Measurements from ENCODE around the gene ADAM23. TPM values are rescaled to one million over a fixed set of nuclear protein-coding genes. Genes with fewer than 3 reads are reported as not detected.

Gene ADAM23
- total RNA-seq, 2 donors from 2014 or later, result 2.2 to 3.3 TPM

DNA sequence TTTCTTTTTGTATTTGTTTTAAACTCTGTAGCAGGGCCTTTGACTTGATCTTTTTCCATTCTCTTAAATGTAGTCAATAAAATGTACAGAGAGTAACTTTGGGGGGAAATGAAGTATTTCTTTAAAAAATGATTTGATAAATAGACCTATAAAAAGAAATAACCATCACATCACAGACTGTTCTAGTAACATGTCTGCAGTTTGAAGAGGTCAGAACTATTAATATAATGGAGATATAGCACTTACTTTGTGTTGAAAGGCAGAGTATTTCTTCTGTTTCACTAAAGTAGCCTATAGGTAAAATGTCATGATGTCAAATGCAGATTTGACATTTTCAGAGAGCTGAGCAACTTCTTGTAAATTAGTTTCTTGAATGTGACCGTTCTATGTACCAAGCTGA lies 143.3 kb downstream of the ADAM23 start:
- Mint-ChIP-seq H3K36me3 (ENCODE audit: low read depth) (peaks cover 15% of the 10 kb centered on the region), H3K27ac (peak overlapping the region; percentile 6), H3K4me3 (no peak overlapping the region), H3K4me1 (peaks cover 4% of the 10 kb centered on the region), H3K9me3 (no peaks in the 10 kb centered on the region), H3K27me3 (peaks cover 8% of the 10 kb centered on the region)
- no peak for ATAC-seq (replicated peaks)

DNA sequence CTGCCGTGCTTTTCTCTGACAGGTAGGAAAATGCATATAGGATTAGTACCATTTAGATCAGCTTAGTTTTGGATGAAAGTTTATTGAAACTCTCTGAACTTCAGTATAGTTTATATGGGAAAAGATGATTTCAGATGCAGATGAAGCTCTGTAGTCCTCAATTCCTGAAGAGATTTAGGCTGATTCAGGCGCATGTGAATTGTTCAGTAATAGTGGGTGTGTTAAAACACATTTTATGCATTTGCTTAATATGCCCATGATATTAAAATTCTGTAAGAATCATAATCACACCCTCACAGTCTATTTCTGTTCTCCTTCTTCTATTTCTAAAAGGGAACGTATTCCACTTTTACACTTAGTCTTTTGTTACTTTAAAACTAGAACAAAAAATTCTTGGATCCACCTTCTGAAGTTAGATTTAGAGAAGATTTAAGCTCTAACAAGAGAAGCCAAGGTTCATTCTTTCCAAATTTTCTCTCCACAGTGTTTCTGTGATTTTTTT lies 154.4 kb downstream of the ADAM23 start:
- no peaks in the 10 kb centered on the region for H3K27me3 Mint-ChIP-seq
- H3K9me3 Mint-ChIP-seq, result no peaks in the 10 kb centered on the region
- H3K27ac Mint-ChIP-seq, result no peak overlapping the region
- peaks cover 12% of the 10 kb centered on the region for H3K36me3 Mint-ChIP-seq (ENCODE audit: low read depth)
- no peak for ATAC-seq (replicated peaks)
- H3K4me1 Mint-ChIP-seq, result no peaks in the 10 kb centered on the region
- H3K4me3 Mint-ChIP-seq, result no peak overlapping the region

DNA sequence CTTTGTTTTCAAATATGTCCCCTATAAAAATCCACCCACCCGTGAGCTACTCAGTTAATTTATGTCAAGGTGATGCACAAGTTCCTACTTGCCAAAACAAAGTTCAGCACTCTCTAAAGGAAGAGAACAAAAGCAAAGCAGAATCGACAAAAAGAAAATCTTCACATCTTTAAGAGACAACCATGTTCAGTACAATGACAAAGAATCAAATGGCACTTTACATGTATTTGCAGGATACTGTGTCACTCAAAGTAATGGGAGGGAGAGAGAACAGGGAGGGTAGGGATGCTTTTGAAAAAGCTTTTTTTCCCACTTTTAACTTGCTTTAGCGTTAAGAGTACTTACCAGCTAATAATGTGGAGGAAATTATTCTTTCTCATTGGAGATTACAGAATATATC lies 159.9 kb downstream of the ADAM23 start:
- no peaks in the 10 kb centered on the region for H3K36me3 Mint-ChIP-seq (ENCODE audit: low read depth)
- no peak overlapping the region for H3K27ac Mint-ChIP-seq
- ATAC-seq (replicated peaks), result no peak
- no peaks in the 10 kb centered on the region for H3K27me3 Mint-ChIP-seq
- no peak overlapping the region for H3K4me3 Mint-ChIP-seq
- H3K9me3 Mint-ChIP-seq, result no peaks in the 10 kb centered on the region
- no peaks in the 10 kb centered on the region for H3K4me1 Mint-ChIP-seq

DNA sequence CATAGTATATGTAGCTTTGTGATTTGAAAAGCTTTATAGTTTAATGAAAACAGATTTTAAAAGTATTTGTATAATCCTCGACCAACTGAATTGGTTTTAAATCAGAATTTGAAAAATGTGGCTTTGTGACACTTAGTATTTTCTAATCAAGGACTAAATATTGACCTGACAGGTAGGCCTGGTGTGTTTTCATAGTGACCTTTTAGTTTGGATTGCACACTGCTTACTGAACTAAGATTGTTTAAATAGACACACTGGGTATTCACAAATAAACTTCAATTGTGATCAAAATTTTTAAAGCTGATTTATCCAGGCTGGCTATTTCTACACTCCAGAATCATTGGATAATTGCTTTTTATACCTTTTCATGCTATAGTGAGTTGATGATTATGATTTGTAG lies 167.1 kb downstream of the ADAM23 start:
- H3K4me3 Mint-ChIP-seq, result no peak overlapping the region
- no peaks in the 10 kb centered on the region for H3K4me1 Mint-ChIP-seq
- no peak for ATAC-seq (replicated peaks)
- no peaks in the 10 kb centered on the region for H3K36me3 Mint-ChIP-seq (ENCODE audit: low read depth)
- H3K27me3 Mint-ChIP-seq, result no peaks in the 10 kb centered on the region
- no peak overlapping the region for H3K27ac Mint-ChIP-seq
- no peaks in the 10 kb centered on the region for H3K9me3 Mint-ChIP-seq

DNA sequence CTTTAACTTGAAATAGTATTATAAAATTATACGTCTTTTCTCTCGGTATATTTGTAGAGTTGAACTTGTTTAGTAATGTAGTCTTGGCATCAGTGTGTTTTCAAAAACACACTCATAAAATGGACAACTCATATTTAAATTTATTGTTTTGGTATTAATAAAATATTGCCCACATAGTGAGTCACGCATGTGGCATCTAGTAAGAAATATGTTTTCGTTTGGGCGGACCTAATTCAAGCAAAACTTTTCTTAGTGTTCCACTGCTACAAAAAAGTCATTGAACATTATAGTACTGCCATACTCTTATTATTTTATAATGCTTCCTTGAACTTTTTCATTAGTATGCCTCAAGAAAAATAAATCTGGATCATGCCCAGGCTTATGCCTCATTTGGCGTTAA lies 167.9 kb downstream of the ADAM23 start:
- Mint-ChIP-seq H3K27me3 (no peaks in the 10 kb centered on the region), H3K27ac (no peak overlapping the region)

DNA sequence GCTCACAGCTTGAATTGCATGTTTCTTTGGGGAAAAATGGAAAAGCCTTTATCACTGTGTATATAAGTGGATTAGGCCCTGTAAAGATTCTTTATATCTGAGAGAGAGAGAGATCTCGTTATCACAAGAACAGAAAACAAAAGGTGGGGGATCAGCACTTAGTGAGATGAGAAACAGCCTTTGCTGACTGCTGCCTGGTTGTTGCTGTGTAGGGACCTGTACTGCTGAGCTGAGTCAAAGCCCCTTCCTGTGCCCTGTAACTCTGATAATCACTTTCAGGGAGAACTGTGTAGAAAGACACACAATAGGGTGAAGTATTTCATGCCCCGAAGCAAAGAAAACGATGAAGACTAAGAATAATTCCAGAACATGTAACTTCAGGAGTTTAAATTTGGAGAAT lies 168.4 kb downstream of the ADAM23 start:
- H3K36me3 Mint-ChIP-seq (ENCODE audit: low read depth), result no peaks in the 10 kb centered on the region
- H3K4me1 Mint-ChIP-seq, result no peaks in the 10 kb centered on the region
- no peak overlapping the region for H3K27ac Mint-ChIP-seq
- H3K27me3 Mint-ChIP-seq, result no peaks in the 10 kb centered on the region
- no peaks in the 10 kb centered on the region for H3K9me3 Mint-ChIP-seq
- no peak for ATAC-seq (replicated peaks)
- H3K4me3 Mint-ChIP-seq, result no peak overlapping the region

More for the DNA sequence above, 167.9 kb downstream of the ADAM23 start:
- Mint-ChIP-seq H3K36me3 (ENCODE audit: low read depth) (no peaks in the 10 kb centered on the region), H3K9me3 (no peaks in the 10 kb centered on the region), H3K4me1 (no peaks in the 10 kb centered on the region), H3K4me3 (no peak overlapping the region)
- ATAC-seq (replicated peaks), result no peak

DNA sequence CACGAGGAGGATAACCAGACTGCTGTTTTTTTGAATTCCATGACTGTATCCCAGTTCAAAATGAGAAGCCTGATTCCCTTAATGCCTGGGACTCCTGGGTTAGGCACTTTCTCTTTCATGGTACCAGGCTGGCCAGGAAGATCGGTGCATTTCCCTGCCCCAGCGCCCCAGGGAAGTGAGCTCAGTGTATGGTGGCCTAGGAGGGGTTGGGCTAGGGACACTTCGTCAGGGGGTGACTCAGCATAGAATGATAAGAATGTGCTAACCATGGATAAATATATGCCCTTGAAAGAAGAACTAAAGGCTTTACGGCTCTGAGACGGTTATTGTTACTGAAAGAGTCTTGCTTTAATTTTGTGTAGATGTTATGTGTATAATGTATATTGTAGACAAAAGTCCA lies 171.5 kb downstream of the ADAM23 start:
- Mint-ChIP-seq H3K9me3 (no peaks in the 10 kb centered on the region), H3K27ac (no peak overlapping the region), H3K36me3 (ENCODE audit: low read depth) (no peaks in the 10 kb centered on the region), H3K4me1 (no peaks in the 10 kb centered on the region), H3K4me3 (no peak overlapping the region), H3K27me3 (peaks cover 4% of the 10 kb centered on the region)
- ATAC-seq (replicated peaks), result no peak

DNA sequence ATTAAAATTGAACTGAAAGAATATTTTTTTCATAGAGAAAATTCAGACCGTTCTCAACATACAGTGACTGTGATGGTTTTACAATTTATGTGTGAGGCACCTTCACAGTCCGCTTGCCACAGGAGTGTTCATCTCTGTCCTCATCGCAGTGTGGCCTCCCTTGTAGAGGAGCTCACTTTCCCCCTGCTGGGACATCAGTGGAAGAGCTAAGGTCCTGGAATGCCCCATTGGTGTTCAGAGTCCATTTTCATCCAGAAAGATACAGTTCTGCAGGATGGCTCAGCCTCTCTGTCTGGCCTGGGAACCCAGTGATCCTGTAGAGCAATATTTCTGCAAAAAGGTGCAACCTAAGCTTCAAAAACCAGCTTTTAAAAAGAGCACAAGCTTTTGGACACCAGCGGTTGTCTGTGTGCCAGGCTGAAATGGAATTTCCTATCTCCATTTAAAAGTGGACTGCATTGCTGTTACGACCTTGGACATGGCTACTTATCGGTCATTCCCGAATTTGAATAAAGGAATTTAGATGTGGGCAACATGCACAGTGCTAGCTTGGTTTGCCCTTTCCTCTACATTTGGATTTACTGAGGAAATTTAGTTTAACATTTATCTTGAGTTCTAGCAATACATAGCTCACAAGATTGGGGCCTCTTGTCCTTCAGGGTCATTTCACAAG lies 172.2 kb downstream of the ADAM23 start:
- H3K36me3 Mint-ChIP-seq (ENCODE audit: low read depth), result no peaks in the 10 kb centered on the region
- H3K27ac Mint-ChIP-seq, result no peak overlapping the region
- no peaks in the 10 kb centered on the region for H3K9me3 Mint-ChIP-seq
- no peaks in the 10 kb centered on the region for H3K4me1 Mint-ChIP-seq
- H3K27me3 Mint-ChIP-seq, result peaks cover 4% of the 10 kb centered on the region
- no peak for ATAC-seq (replicated peaks)
- H3K4me3 Mint-ChIP-seq, result no peak overlapping the region

DNA sequence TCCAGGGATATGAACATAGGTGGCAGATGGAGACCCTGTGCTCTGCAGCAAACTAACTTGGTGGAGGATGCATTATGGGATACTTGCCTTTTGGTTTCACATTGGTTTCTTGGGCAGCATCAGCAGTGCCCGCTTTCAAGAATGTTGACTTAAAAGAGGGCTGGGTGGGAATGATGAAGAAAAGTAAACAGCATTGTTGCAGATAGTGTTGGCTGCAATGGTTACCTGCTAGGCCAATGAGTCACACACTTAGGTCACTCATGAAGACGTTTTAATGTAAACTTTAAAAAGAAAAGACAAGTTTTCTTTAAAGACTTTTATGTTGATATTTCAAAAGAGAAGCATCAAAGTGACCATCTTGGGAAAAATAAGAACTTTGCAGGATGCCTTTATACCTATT lies 172.8 kb downstream of the ADAM23 start:
- no peaks in the 10 kb centered on the region for H3K4me1 Mint-ChIP-seq
- peaks cover 4% of the 10 kb centered on the region for H3K27me3 Mint-ChIP-seq
- no peak overlapping the region for H3K4me3 Mint-ChIP-seq
- H3K36me3 Mint-ChIP-seq (ENCODE audit: low read depth), result no peaks in the 10 kb centered on the region
- no peak overlapping the region for H3K27ac Mint-ChIP-seq
- H3K9me3 Mint-ChIP-seq, result no peaks in the 10 kb centered on the region
- ATAC-seq (replicated peaks), result no peak

DNA sequence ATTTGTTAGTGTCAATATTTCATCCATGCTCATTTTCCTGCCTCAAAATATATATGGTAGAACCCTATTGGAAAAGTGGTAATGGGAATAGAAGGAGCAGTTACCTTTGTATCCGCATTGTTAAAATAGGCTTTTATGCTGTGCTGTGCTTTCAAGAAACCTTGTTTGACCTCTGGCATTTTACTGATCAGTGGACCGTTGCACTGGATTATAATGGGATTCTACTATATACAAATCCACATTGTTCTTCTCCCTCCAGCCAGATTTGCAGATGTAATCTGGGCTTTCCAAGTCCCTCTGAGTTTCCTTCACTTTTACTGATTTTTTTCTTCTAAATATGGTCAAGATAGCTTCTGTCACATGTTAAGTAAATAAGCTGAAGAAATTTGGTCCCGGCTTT lies 175.7 kb downstream of the ADAM23 start:
- no peaks in the 10 kb centered on the region for H3K36me3 Mint-ChIP-seq (ENCODE audit: low read depth)
- H3K27me3 Mint-ChIP-seq, result peaks cover 4% of the 10 kb centered on the region
- ATAC-seq (replicated peaks), result no peak
- H3K27ac Mint-ChIP-seq, result no peak overlapping the region
- H3K9me3 Mint-ChIP-seq, result no peaks in the 10 kb centered on the region
- no peaks in the 10 kb centered on the region for H3K4me1 Mint-ChIP-seq
- no peak overlapping the region for H3K4me3 Mint-ChIP-seq

DNA sequence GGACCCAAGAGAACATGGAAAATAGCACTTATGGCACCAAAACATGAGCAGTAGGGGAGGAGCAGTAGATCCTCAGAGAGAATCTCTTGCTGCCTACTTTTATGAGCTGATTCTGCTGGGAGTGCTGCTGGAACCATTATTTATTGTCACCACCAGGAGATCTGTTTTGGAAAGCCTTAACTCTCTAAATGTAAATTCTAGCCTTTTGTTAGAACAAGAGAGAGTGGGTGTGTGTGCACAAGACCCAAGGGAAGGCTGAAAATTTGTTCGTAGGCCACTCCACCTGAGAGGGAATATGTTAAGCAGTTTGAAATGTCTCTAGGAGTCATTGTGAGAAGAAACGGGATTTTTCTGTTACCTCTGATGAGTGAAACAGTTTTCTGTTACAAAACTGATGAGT lies 182.8 kb downstream of the ADAM23 start:
- Mint-ChIP-seq H3K9me3 (no peaks in the 10 kb centered on the region), H3K27me3 (peaks cover 21% of the 10 kb centered on the region), H3K27ac (no peak overlapping the region), H3K4me3 (no peak overlapping the region), H3K4me1 (no peaks in the 10 kb centered on the region), H3K36me3 (ENCODE audit: low read depth) (no peaks in the 10 kb centered on the region)
- ATAC-seq (replicated peaks), result no peak

DNA sequence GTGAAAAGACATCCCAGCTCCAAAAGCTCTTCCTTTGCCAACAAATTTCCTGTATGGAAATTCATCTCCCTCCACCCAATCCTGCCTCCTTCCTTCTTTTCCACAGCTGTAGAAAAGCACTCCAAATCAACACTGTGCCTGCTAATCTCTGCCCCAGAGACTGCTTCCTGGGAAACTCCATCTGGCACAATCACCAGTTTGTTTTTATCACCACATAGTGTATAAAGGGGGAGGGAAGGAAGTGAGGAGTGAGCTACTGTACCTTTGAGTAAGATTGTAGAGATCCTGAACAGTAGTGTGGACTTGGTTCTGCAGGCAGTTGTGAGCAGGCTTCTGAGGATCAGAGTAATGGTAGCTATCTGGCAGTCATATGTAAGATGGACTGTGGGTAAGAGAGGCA lies 184.3 kb downstream of the ADAM23 start:
- H3K9me3 Mint-ChIP-seq, result no peaks in the 10 kb centered on the region
- no peak for ATAC-seq (replicated peaks)
- H3K27me3 Mint-ChIP-seq, result peaks cover 21% of the 10 kb centered on the region
- no peak overlapping the region for H3K27ac Mint-ChIP-seq
- no peak overlapping the region for H3K4me3 Mint-ChIP-seq
- H3K4me1 Mint-ChIP-seq, result no peaks in the 10 kb centered on the region
- no peaks in the 10 kb centered on the region for H3K36me3 Mint-ChIP-seq (ENCODE audit: low read depth)

DNA sequence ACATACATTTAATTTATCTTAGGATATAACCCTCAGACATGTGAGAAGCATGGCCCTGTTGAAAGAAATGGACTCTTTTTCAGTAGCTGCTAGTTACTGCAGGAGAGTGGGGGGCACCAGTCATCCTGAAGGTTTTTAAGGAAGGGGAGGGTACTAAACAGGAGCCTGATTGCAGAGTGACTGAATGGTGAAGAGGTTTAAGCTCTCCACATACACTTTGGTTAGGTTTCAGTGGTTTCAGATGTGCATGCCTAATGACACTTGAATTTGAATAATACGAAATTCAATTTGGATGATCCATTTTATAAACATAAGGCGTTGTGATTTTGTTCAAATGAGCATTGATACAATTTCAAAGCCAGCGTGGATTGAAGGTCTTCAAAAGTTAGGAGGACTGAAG lies 188.0 kb downstream of the ADAM23 start:
- no peaks in the 10 kb centered on the region for H3K4me1 Mint-ChIP-seq
- H3K27me3 Mint-ChIP-seq, result peaks cover 27% of the 10 kb centered on the region
- no peak overlapping the region for H3K27ac Mint-ChIP-seq
- H3K36me3 Mint-ChIP-seq (ENCODE audit: low read depth), result no peaks in the 10 kb centered on the region
- no peaks in the 10 kb centered on the region for H3K9me3 Mint-ChIP-seq
- no peak overlapping the region for H3K4me3 Mint-ChIP-seq
- no peak for ATAC-seq (replicated peaks)

DNA sequence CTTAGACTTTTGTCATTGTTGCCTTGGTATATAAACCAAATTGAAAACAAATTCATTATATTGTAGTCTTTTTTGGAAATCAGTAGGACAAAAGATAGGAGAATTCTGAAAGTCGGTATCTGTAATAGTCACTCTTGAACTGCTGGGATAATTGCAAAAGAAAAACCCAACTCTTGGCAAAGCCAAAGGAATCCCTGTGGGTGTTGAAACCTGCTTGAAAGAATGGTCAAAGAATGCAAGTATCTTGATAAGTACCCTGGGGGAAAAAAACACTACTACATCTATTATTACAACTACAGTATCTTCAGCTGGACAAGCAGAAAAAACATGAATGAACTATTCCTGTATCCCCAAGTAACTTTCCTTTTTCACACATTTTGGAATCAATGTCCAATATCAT lies 191.7 kb downstream of the ADAM23 start:
- H3K4me3 Mint-ChIP-seq, result no peak overlapping the region
- H3K36me3 Mint-ChIP-seq (ENCODE audit: low read depth), result no peaks in the 10 kb centered on the region
- H3K27me3 Mint-ChIP-seq, result peaks cover 6% of the 10 kb centered on the region
- no peak overlapping the region for H3K27ac Mint-ChIP-seq
- H3K4me1 Mint-ChIP-seq, result no peaks in the 10 kb centered on the region
- H3K9me3 Mint-ChIP-seq, result no peaks in the 10 kb centered on the region
- no peak for ATAC-seq (replicated peaks)

DNA sequence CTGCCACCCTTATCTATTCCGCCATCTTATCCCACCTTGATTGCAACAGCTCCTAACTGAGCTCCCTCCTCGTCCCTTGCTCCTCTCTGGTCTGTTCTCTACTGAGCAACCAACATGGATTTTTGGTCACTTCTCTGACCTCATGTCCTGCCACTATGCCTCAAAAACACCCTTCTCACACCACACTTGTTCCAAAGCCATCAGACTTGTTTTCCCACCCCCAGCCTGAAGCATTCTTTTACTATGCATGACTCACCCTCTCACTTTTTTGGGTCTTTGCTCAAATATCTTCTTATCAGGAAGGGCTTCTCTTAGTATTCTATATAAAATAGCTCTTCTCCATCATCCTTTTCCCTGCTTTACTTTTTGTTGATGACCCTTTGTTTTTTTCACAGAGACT lies 196.3 kb downstream of the ADAM23 start:
- Mint-ChIP-seq H3K4me1 (no peaks in the 10 kb centered on the region), H3K9me3 (no peaks in the 10 kb centered on the region)

DNA sequence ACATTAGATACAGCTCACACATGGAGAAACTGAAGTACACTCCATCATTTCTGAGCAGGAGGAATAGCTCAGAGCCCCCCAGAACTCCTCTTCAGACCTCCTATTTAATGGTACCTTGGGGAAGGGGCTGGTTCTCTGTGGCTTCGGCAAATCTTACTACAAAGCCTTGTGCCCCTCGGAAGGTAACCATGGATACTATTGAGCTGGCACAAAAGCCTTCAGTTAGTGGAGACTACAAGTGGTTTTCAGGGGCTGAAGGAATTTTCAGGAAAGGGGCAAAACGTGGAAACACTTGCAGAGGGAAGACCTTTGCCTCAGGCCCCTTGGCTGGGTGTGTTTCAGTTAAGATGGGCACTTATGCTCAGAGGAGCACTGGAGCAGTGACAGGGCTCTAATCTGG lies 197.9 kb downstream of the ADAM23 start:
- H3K27ac Mint-ChIP-seq, result no peak overlapping the region
- no peaks in the 10 kb centered on the region for H3K9me3 Mint-ChIP-seq
- no peak overlapping the region for H3K4me3 Mint-ChIP-seq
- ATAC-seq (replicated peaks), result no peak
- no peaks in the 10 kb centered on the region for H3K4me1 Mint-ChIP-seq
- no peaks in the 10 kb centered on the region for H3K36me3 Mint-ChIP-seq (ENCODE audit: low read depth)
- peaks cover 3% of the 10 kb centered on the region for H3K27me3 Mint-ChIP-seq

More for the DNA sequence above, 196.3 kb downstream of the ADAM23 start:
- no peaks in the 10 kb centered on the region for H3K36me3 Mint-ChIP-seq (ENCODE audit: low read depth)
- H3K27me3 Mint-ChIP-seq, result peaks cover 3% of the 10 kb centered on the region
- ATAC-seq (replicated peaks), result no peak
- no peak overlapping the region for H3K4me3 Mint-ChIP-seq
- no peak overlapping the region for H3K27ac Mint-ChIP-seq
